ENCODE measurements around the gene COMMD6.

The COMMD6 gene

GRCh38 chr13:75481176-75482069, 56.2 kb downstream of the COMMD6 start:
- peak; percentile 32 for DNase-seq

- DNase-seq = peak; percentile 61
Measured at GRCh38 chr13:75480671-75481175, 56.9 kb downstream of the COMMD6 start.

GRCh38 chr13:75479102-75479740, 58.4 kb downstream of the COMMD6 start:
- DNase-seq = no peak

GRCh38 chr13:75478659-75479058, 59.0 kb downstream of the COMMD6 start:
- no peak for DNase-seq
